Activated naive CD4-positive, alpha-beta T cell treated with anti-CD3 and anti-CD28 coated beads, Interleukin-2, amount 50 U/mL, for 72 hours (primary cell): ENCODE data around the gene TCEANC2. TPM values are rescaled to one million over a fixed set of nuclear protein-coding genes. Genes with fewer than 3 reads are reported as not detected.

Experiments used
- ATAC-seq, 2 donors: fragments of 150-1000 bp; cut with Tn5 transposase; 2 replicates each; pipeline ENCODE4 v1.10.0; 2021; ENCODE audit warnings: mild to moderate bottlenecking in 2 of 2, moderate library complexity in 2 of 2
- DNase-seq, 2 donors: peaks; one replicate each; pipeline ENCODE4 v3.0.0; 2021 to 2022; ENCODE audit warnings: low spot score in 2 of 2
- H3K27ac Mint-ChIP-seq, 2 donors: one replicate each; pipeline ENCODE4 v1.8.0; 2022; ENCODE audit warnings: mild to moderate bottlenecking in 2 of 2, mixed read lengths in 2 of 2
- H3K36me3 Mint-ChIP-seq, 2 donors: one replicate each; pipeline ENCODE4 v1.8.0; 2022; ENCODE audit warnings: mixed read lengths in 2 of 2
- H3K9me3 Mint-ChIP-seq, 2 donors: one replicate each; pipeline ENCODE4 v1.8.0; 2022; ENCODE audit warnings: mixed read lengths in 2 of 2
- total RNA-seq, 2 donors: library from RNA; stranded (reverse); gene quantifications; one replicate each; pipeline ENCODE4 v1.2.3, GENCODE V29; 2022

TCEANC2 gene
- total RNA-seq, 2 donors from 2014 or later: 11.8 to 19.4 TPM

- H3K9me3 Mint-ChIP-seq: no peaks in the 10 kb centered on the region
- peak overlapping the region in 1 of 2 donors; percentile 39 for H3K27ac Mint-ChIP-seq
- DNase-seq (no peak), ATAC-seq (no peak)
- H3K36me3 Mint-ChIP-seq: no peaks in the 10 kb centered on the region
Observed at GRCh38 chr1:54131419-54131818, 78.0 kb downstream of the TCEANC2 start.

- H3K27ac Mint-ChIP-seq: no peak overlapping the region
- ATAC-seq (no peak), DNase-seq (no peak)
- H3K36me3 Mint-ChIP-seq: no peaks in the 10 kb centered on the region
- no peaks in the 10 kb centered on the region for H3K9me3 Mint-ChIP-seq
Observed at GRCh38 chr1:54132495-54132894, 79.1 kb downstream of the TCEANC2 start.

GRCh38 chr1:54134295-54134694, 80.9 kb downstream of the TCEANC2 start:
- Mint-ChIP-seq H3K36me3 (no peaks in the 10 kb centered on the region), H3K9me3 (no peaks in the 10 kb centered on the region), H3K27ac (peak overlapping the region in 1 of 2 donors; percentile 31)
- ATAC-seq (no peak), DNase-seq (no peak)

GRCh38 chr1:54135436-54136120, 82.2 kb downstream of the TCEANC2 start:
- H3K9me3 Mint-ChIP-seq: no peaks in the 10 kb centered on the region
- ATAC-seq: no peak
- DNase-seq: no peak
- H3K36me3 Mint-ChIP-seq: no peaks in the 10 kb centered on the region
- no peak overlapping the region for H3K27ac Mint-ChIP-seq

GRCh38 chr1:54136269-54136896, 83.0 kb downstream of the TCEANC2 start:
- no peak for DNase-seq
- Mint-ChIP-seq H3K36me3 (no peaks in the 10 kb centered on the region), H3K27ac (no peak overlapping the region), H3K9me3 (no peaks in the 10 kb centered on the region)
- no peak for ATAC-seq

- no peak for ATAC-seq
- H3K36me3 Mint-ChIP-seq: no peaks in the 10 kb centered on the region
- no peaks in the 10 kb centered on the region for H3K9me3 Mint-ChIP-seq
- H3K27ac Mint-ChIP-seq: peak overlapping the region in 1 of 2 donors; percentile 8
- DNase-seq: no peak
Observed at GRCh38 chr1:54136963-54137533, 83.6 kb downstream of the TCEANC2 start.

GRCh38 chr1:54137534-54138061, 84.2 kb downstream of the TCEANC2 start:
- Mint-ChIP-seq H3K27ac (peak overlapping the region in 1 of 2 donors; percentile 8), H3K36me3 (no peaks in the 10 kb centered on the region), H3K9me3 (no peaks in the 10 kb centered on the region)
- no peak for DNase-seq
- no peak for ATAC-seq

- no peaks in the 10 kb centered on the region for H3K9me3 Mint-ChIP-seq
- no peaks in the 10 kb centered on the region for H3K36me3 Mint-ChIP-seq
- H3K27ac Mint-ChIP-seq: no peak overlapping the region
- ATAC-seq (no peak), DNase-seq (no peak)
Observed at GRCh38 chr1:54138994-54139393, 85.6 kb downstream of the TCEANC2 start.

- Mint-ChIP-seq H3K36me3 (no peaks in the 10 kb centered on the region), H3K9me3 (no peaks in the 10 kb centered on the region), H3K27ac (no peak overlapping the region)
- DNase-seq: no peak
- no peak for ATAC-seq
Observed at GRCh38 chr1:54139711-54140110, 86.3 kb downstream of the TCEANC2 start.

- no peak for DNase-seq
- no peaks in the 10 kb centered on the region for H3K9me3 Mint-ChIP-seq
- no peak overlapping the region for H3K27ac Mint-ChIP-seq
- no peak for ATAC-seq
- H3K36me3 Mint-ChIP-seq: no peaks in the 10 kb centered on the region
Observed at GRCh38 chr1:54142146-54142900, 88.9 kb downstream of the TCEANC2 start.

- no peak for DNase-seq
- ATAC-seq: no peak
- no peaks in the 10 kb centered on the region for H3K36me3 Mint-ChIP-seq
- no peak overlapping the region for H3K27ac Mint-ChIP-seq
- no peaks in the 10 kb centered on the region for H3K9me3 Mint-ChIP-seq
Observed at GRCh38 chr1:54144366-54144765, 91.0 kb downstream of the TCEANC2 start.

- DNase-seq: no peak
- Mint-ChIP-seq H3K9me3 (no peaks in the 10 kb centered on the region), H3K36me3 (no peaks in the 10 kb centered on the region), H3K27ac (no peak overlapping the region)
- no peak for ATAC-seq
Observed at GRCh38 chr1:54149734-54150133, 96.3 kb downstream of the TCEANC2 start.

- Mint-ChIP-seq H3K36me3 (no peaks in the 10 kb centered on the region), H3K27ac (no peak overlapping the region), H3K9me3 (no peaks in the 10 kb centered on the region)
- DNase-seq (no peak), ATAC-seq (no peak)
Observed at GRCh38 chr1:54151013-54151412, 97.6 kb downstream of the TCEANC2 start.

GRCh38 chr1:54152696-54153095, 99.3 kb downstream of the TCEANC2 start, which contains the start of gene CDCP2:
CDCP2 (minus strand) TSS chr1:54153000; CDS start chr1:54152922, 78 bp downstream.
- Mint-ChIP-seq H3K27ac (no peak within 1 kb of the TSS), H3K36me3 (no peaks in the 10 kb centered on the region), H3K9me3 (no peaks in the 10 kb centered on the region)
- DNase-seq (no peak), ATAC-seq (no peak)

GRCh38 chr1:54153535-54154439, 100.4 kb downstream of the TCEANC2 start:
- H3K9me3 Mint-ChIP-seq: no peaks in the 10 kb centered on the region
- H3K36me3 Mint-ChIP-seq: no peaks in the 10 kb centered on the region
- DNase-seq (no peak), ATAC-seq (no peak)
- H3K27ac Mint-ChIP-seq: no peak overlapping the region
